HG03575 (cell line): Measurements from ENCODE around the gene SEMA3D.

ENCODE experiments used
- ATAC-seq: cut with Tn5 transposase; IDR thresholded peaks from one replicate; pipeline ENCODE4 v1.9.1; 2021; ENCODE audit not compliant: unreplicated experiment, insufficient number of reproducible peaks, low FRiP score; ENCODE audit errors: extremely low read depth

The SEMA3D gene

DNA sequence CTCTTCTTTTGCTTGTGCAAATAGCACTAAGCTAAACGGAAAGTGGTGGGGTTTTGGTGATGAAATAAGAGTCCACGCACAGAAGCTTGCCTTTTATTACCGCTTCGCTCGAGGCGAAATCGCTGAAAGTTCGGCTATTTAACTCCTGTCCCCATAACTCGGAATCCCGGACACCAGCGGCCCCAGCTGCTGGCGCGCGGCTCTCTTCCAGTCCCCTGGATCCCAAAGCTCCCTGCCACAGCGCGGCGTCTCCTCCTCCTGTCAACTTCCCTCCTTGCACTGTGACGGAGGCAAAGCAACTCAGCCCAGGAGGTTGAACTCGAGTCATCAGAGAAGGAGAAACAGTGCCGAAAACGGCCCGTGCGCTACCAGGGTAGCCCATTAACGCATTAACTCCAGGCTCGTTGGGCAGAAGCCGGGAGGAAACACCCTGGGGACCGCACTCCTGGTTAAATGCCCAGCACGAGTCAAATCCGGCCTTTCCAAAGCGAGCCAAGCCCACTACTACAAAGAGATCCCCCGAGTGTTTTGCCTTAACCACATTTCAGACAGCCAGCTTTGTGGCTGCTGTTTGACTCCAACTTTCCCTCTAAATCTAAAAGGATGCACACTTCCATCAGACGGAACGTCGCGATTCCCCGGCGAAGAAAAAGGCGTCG is 1.3 kb downstream of the SEMA3D start:
- ATAC-seq: no peak

DNA sequence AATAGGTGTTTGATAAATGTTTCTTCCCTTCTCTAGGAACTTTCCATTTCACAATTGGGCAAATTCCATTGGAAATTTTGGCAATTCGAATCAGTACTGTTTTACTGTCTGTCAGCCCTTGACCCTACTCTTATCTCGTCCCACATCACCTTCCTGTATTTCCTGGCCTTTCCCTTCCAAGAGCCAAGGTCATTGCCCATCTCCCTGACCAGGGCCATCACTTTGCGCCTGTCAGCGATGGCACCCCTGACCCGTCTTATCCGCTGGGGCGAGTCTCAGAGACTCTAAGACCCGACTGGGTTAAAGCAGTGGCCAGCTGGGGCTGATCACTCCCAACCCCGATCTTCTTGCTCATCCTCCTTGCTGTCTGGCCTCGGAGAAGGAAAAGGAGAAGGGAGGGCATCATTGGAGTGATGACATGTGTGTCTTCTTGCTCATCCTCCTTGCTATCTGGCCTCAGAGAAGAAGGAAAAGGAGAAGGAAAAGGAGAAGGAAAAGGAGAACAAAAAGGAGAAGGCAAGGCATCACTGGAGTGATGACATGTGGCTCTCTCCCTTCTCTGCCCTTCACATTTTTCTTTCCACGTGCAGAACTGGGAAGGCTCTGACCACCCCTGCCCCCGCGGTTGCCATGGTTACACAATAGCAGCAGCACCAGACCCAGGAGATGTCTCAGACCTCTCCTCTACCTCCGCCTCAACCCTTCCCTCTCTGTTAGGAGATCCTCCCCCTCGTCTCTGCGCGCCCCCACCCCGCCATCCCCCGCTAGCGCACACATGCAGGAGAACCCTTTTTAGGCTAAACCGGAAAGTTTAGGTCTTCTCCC is 2.0 kb downstream of the SEMA3D start:
- no peak for ATAC-seq

GRCh38 chr7:85183296-85183695 is 3.6 kb downstream of the SEMA3D start:
- ATAC-seq: no peak

GRCh38 chr7:85178531-85179298 is 8.1 kb downstream of the SEMA3D start:
- ATAC-seq: no peak

DNA sequence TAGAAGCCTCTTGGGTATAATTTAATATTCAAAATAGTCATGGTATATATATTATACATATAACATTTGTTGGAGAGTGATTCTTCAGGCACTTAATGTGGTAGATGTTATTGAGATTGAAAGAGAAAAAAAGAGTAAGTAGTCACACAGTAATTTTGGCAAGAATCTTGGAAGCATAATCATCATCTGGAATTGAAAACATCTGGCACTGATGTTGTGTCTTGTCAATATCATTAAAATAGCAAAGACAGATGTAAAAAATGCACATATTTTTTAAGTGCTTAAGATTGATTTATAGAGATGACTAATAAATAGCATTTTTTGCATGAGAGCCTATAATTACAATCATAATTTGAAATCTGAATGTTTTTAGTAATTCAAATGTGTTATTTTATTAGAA is 9.5 kb downstream of the SEMA3D start:
- no peak for ATAC-seq

DNA sequence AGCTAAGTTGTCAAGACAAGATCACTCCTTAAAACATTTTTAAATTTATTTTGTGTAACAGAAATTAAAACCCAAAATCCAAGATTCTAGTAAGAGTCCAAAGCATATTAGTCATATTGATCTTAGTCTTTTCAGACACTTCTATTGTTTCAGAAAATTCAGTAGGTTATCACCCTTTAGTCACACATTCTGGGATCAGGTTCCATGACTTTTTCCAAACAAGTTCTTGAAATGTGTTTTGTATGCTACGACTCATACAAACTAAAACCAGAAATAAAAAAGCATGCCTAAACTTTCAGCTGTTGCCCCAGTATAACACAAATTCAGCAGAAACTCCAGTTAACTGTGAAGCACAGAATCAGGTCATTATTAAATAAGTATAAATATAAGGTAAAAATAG is 10.7 kb downstream of the SEMA3D start:
- no peak for ATAC-seq

DNA sequence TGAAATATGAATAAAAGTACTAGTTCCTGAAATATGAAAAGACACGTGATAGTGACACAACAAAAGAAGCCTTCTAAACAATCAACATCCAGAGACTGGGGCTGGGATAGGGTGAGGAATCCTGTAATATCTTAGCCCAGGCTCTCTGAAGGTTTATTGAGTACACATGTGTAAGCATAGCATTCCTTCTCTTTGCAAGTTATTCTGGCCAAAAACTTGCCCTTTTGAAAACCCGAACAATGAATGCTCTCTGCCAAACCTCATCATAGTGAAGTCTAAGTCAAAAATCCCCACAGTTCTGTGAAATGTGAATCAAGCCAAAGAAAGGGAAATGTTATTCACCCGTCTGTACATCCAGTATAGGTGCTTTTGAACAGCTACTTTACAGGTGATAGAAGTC is 11.6 kb downstream of the SEMA3D start:
- ATAC-seq: no peak

DNA sequence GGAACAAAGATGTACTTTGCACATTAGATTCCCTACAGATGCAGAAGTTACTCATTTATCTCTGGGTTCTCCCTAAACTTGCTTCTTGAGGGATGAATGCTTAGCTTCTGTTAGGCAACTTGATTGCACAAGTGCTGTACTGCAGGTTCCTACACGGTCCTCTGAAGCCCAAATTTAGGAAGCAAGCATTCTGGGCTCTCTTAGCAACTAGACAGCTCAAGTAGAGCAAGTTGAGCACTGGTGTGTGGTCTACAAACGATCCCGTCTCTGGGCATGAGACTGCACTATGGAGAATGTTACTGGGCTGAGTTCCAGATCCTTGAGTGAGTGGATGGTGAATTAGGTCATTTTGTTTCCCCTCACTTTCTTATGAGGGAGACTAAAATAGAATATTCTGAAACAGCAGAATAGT is 14.3 kb downstream of the SEMA3D start:
- no peak for ATAC-seq

DNA sequence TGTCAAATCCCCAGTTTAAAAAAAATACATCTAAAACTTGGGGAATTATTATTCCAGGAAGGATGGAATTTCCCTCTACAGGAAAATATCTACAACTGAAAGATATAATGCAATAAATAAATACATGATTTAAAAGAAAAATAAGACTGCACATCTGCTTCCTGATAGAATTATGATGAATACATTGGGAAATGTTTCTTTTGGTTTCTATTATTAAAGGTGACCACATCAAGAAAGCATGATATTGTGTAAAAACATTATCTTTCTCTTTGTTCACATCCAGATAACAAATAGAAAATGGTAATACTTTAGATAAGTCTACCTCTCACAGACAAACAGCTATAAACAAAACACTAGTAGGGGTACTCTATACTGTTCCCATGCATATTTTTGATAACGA is 19.2 kb downstream of the SEMA3D start:
- ATAC-seq: no peak

GRCh38 chr7:85165263-85165662 is 21.6 kb downstream of the SEMA3D start:
- ATAC-seq: no peak

DNA sequence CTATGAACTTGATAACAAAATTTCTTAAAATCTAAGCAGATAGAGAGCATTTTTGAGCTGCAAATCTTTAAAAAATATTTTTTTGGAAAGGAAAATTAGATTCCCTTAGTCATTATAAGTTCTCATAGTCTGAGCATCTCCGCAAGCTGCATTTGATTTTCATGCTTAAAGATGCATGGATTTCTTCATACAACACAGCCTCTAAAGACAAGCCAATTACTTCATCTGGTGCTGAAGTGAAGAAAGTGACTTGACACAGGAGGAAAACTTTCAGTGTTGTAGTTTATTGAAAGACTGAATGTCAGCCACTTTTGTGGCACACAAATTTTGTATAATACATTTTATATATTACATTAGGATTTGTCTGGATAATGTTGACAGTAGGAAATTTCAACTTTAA is 22.5 kb downstream of the SEMA3D start:
- no peak for ATAC-seq

DNA sequence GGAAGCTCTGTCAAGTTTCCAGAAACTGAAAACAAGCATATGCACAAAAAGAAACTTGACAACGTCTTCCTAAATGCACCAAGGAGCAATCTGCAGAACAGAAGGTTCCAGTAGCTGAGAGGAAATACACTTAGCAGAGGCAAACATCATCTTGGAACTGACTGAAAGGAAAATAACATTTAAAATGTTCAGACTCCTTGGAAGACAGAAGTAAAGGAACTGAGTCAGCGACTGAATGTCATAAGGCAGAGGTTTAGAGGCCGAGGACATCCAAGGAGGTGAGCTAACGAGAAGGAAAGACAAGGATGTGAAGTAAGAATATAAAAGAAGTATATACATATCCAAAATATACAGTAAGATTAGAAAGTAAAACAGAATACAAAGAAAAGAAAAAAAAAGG is 24.1 kb downstream of the SEMA3D start:
- ATAC-seq: no peak

- peak; percentile 89 for ATAC-seq
Observed at GRCh38 chr7:85160223-85160622, 26.6 kb downstream of the SEMA3D start.

- ATAC-seq: no peak
Observed at GRCh38 chr7:85159003-85159402, 27.9 kb downstream of the SEMA3D start.

DNA sequence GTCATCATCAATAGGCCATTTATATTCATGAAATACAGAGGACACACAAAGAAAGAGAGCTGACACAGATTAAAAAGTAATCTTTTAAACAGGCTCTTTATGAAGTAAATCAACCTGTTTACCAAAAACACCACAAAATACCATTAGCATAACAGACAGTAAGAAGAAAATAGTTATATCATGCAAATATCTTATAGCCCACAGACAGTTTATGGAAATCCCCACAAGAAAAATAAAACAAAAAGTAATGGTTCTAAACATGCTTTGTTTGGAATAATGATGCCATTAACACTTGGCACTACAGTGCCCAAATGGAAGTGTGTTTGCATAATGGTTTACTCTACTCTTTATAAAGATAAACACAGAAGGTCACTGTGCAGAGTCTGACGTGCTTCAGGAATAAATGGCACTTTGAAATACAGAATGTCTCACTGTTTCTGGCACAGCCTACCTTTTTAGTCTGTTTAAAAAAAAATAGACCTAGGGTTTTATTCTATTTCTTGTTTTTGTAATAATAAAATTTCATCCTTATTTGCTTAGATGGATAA is 30.1 kb downstream of the SEMA3D start:
- no peak for ATAC-seq

DNA sequence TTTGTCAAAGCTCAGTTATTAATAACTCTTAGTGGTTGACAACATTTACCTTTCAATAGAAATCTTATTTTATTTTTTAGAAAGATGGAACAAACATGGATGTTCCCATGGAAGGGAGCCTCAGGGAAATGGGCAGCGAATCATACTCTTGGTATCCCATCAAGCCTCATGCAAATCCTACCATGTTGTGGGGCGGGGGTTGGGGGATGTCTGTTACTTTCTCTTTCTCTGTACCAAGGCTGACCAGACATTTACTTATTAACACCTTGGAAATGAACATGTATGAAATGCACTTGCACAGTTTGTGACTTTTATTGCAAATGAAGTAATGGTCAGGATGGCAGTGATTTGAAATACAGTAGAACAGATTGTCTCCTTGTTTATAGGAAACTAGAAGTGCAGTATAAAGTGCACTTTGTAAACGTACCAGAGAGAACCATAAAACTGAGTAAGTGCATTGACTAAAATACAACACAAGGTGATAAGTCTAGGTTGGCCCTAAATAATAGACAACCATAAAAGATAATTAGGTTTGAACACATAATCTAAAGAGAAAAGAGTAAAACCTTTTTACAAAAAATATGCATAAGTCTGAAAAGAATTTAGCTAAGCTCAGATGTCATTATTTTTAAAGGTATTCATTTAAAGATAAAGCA is 32.4 kb downstream of the SEMA3D start:
- ATAC-seq: no peak

DNA sequence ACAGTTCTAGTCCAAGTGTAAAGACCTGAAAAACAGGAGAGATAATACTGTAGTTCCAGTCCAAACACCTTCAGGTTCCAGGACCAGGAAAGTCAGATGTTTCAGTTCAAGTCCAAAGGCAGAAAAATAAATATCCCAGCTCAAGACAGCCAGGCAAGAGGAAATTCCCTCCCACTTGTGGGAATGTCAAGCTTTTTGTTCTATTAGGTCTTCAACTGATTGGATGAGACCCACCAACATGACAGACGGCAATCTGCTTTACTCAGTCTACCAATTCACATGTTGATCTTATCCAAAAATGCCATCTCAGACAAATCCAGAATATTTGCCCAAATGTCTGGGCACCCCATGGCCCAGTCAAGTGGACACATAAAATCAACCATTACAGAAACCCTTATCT is 33.1 kb downstream of the SEMA3D start:
- ATAC-seq: no peak

- ATAC-seq: no peak
Observed at GRCh38 chr7:85150624-85151023, 36.2 kb downstream of the SEMA3D start.

- ATAC-seq: no peak
Observed at GRCh38 chr7:85144771-85145170, 42.1 kb downstream of the SEMA3D start.
